ENCODE measurements around the gene REC8. TPM values are rescaled to one million over a fixed set of nuclear protein-coding genes. Genes with fewer than 3 reads are reported as not detected.

REC8 gene
- total and polyA plus RNA-seq, 2 of the 13 experiments (the other 11 are each of a cell fraction or from before 2014, with no cell fraction given), result 3.4 to 14.7 TPM

- TF ChIP-seq SALL1 (CRISPR knock-in tag; IDR thresholded peaks at IDR 0.05) (no peak), MED8 (CRISPR knock-in tag; IDR thresholded peaks at IDR 0.05; ENCODE audit: insufficient replicate concordance) (no peak), ZNF552 (CRISPR knock-in tag; IDR thresholded peaks at IDR 0.05; ENCODE audit: borderline replicate concordance) (no peak), TOPORS (CRISPR knock-in tag; IDR thresholded peaks at IDR 0.05) (0 out of 2 replicates have a peak, but pooled peaks have one; percentile 9), ZIK1 (CRISPR knock-in tag; IDR thresholded peaks at IDR 0.05; ENCODE audit: borderline replicate concordance, low read depth) (no peak), ZNF343 (CRISPR knock-in tag; IDR thresholded peaks at IDR 0.05) (no peak), ZNF484 (CRISPR knock-in tag; IDR thresholded peaks at IDR 0.05; ENCODE audit: borderline replicate concordance, low read depth) (no peak), ZNF770 (CRISPR knock-in tag; IDR thresholded peaks at IDR 0.05) (peak; percentile 32; the same call in 1 of the 2 replicates), BRF2 (CRISPR knock-in tag; IDR thresholded peaks at IDR 0.05) (0 out of 2 replicates have a peak, but pooled peaks have one; percentile 21), TBP (CRISPR knock-in tag; IDR thresholded peaks at IDR 0.05) (no peak), EEA1 (CRISPR knock-in tag; IDR thresholded peaks at IDR 0.05; ENCODE audit: borderline replicate concordance) (no peak), MTERF4 (CRISPR knock-in tag; IDR thresholded peaks at IDR 0.05) (no peak), NR2F1 (CRISPR knock-in tag; IDR thresholded peaks at IDR 0.05) (no peak), DPF2 (CRISPR knock-in tag; IDR thresholded peaks at IDR 0.05; ENCODE audit: borderline replicate concordance, low read depth) (no peak), ZNF772 (CRISPR knock-in tag; IDR thresholded peaks at IDR 0.05) (no peak), CHCHD3 (CRISPR knock-in tag; IDR thresholded peaks at IDR 0.05) (no peak), MEF2D (CRISPR knock-in tag; IDR thresholded peaks at IDR 0.05) (0 out of 2 replicates have a peak, but pooled peaks have one; percentile 26), GABPB1 (CRISPR knock-in tag; IDR thresholded peaks at IDR 0.05) (no peak), PITX1 (CRISPR knock-in tag; IDR thresholded peaks at IDR 0.05) (no peak), MAX (IDR thresholded peaks at IDR 0.05) (no peak), ZFP82 (CRISPR knock-in tag; IDR thresholded peaks at IDR 0.05; ENCODE audit: borderline replicate concordance) (no peak), ZNF256 (CRISPR knock-in tag; conservative IDR thresholded peaks at IDR 0.05) (no peak), ZNF792 (CRISPR knock-in tag; IDR thresholded peaks at IDR 0.05) (no peak), ZNF260 (CRISPR knock-in tag; IDR thresholded peaks at IDR 0.05; ENCODE audit: borderline replicate concordance, low read depth) (no peak), ARHGAP35 (CRISPR knock-in tag; IDR thresholded peaks at IDR 0.05; ENCODE audit: borderline replicate concordance) (no peak), RAD51 (IDR thresholded peaks at IDR 0.05; ENCODE audit: borderline replicate concordance) (no peak)
- TF ChIP-seq, protein P1, sequence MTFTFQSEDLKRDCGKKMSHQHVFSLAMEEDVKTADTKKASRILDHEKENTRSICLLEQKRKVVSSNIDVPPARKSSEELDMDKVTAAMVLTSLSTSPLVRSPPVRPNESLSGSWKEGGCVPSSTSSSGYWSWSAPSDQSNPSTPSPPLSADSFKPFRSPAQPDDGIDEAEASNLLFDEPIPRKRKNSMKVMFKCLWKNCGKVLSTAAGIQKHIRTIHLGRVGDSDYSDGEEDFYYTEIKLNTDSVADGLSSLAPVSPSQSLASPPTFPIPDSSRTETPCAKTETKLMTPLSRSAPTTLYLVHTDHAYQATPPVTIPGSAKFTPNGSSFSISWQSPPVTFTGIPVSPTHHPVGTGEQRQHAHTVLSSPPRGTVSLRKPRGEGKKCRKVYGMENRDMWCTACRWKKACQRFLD (CRISPR knock-in tag; IDR thresholded peaks at IDR 0.05; ENCODE audit: borderline replicate concordance), result no peak
Measured at GRCh38 chr14:24127673-24128072, 44.2 kb upstream of the REC8 start (continued).

Data from HepG2 (cell line).